Stimulated activated CD8-positive, alpha-beta memory T cell treated with anti-CD3 and anti-CD28 coated beads, Interleukin-4, amount 100 ng/mL, for 24 hours (primary cell): Measurements from ENCODE around the gene NMRK1.

Experiments
- DNase-seq: peaks from one replicate; pipeline ENCODE4 v3.0.0-alpha.2; 2020; ENCODE audit warnings: low read depth

Gene NMRK1

GRCh38 chr9:75101004-75101588 lies 13.1 kb upstream of the NMRK1 start:
- DNase-seq: no peak

GRCh38 chr9:75096796-75097195 lies 8.8 kb upstream of the NMRK1 start:
- DNase-seq: no peak

- no peak for DNase-seq
These were observed 4.8 kb upstream of the NMRK1 start for GRCh38 chr9:75092766-75093165.

DNA sequence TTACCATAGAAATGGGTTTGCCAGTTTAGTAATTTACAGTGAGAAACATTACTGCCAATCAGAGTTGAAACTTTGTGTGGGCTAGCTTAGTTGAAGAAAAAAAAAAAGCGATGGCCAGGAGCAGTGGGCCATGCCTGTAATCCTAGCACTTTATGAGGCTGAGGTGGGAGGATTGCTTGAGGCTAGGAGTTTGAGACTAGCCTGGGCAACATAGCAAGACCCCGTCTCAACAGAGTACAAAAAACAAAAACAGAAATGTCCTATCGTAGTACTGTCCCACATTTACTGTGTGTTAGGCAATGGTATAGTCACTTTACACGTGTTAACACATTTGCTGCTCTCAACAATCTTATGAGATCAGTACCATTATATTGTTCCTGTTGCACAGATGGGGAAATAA lies 2.6 kb upstream of the NMRK1 start:
- DNase-seq: no peak

GRCh38 chr9:75089373-75089766 lies 1.4 kb upstream of the NMRK1 start:
- no peak for DNase-seq

DNA sequence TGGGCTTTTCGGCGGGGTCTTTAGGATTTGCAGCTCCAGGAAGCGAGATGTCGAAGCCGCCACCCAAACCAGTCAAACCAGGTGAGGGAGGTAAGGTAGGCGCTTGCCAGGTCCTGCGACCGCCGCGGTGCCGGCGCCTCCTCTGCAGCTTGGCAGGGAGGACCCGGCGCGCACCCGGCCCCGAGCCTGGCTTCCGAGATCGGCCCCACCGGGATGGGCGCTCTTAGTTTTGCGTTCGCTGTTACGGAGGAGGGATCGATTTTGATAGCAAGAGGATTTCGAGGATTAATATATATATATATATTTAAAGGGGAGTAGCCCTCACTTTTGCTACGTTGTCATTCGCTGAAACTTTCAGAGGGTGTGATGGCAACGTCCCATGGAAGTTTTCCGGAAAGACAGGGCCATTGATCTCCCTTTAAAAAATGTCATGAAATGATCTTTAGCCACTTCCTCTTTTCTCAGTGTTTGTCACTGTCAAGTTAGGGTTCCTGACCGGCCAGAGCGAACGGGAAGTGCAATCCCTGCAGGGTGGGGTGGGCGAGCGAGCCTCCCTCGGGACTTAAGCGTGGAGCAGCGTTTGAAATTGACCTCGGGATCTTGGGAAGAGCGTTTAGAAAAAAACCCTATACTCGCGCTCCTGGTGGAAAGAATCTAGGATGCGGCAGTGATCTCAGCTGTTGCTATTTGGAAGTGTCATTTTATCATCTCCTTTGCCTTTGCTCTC lies 854 bp upstream of the NMRK1 start:
- DNase-seq: peak; percentile 33

DNA sequence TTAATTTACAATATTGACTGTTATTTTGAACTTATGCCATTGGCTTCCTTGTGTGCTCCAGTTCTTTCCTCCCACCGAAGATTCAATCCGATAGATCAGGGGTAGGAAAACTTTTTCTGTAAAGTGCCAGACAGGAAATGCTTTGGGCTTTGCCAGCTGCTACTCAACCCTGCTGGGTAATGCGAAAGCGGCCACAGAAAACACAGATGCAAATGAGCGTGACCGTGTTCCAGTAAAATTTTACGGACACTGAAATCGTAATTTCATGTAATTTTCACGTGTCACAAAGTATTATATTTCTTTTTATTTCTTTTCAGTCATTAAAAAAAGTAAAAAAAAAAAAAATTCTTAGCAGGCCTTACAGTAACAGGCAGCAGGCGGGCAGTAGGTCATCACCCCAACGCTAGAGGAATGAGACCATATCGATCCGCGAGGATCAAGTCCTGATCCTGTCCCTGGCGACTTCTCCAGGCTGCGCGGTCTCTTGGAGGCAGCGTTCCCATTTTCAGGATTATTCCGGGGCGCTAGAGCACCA lies 599 bp downstream of the NMRK1 start:
- DNase-seq: no peak

DNA sequence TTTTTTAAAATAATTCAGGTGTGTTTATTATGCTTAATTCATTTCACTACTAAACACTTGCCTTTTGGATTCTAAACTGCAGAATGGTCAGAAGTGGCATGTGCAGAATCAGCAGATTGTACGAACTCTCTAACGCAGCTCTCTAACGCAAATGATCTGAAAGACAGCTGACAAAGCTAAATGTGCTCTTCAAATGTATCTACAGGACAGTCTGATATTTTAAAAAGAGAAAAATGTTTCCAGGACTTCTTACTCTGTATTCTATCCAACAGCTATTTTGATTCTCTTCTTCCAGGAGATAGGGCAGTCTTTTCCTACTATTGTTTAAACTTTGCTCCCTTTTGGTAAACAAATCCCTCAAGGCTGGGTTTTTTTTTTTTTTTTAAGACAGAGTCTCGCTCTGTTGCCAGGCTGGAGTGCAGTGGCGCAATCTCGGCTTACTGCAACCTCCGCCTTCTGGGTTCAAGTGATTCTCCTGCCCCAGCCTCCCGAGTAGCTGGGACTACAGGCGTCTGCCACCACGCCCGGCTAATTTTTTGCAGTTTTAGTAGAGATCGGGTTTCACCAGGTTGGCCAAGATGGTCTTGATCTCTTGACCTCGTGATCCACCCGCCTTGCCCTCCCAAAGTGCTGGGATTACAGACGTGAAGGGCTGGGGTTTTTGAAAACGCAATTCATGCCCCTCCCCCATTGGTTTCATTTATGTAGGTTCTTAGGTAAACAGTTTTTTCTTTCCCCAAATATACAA lies 1.2 kb downstream of the NMRK1 start:
- no peak for DNase-seq

DNA sequence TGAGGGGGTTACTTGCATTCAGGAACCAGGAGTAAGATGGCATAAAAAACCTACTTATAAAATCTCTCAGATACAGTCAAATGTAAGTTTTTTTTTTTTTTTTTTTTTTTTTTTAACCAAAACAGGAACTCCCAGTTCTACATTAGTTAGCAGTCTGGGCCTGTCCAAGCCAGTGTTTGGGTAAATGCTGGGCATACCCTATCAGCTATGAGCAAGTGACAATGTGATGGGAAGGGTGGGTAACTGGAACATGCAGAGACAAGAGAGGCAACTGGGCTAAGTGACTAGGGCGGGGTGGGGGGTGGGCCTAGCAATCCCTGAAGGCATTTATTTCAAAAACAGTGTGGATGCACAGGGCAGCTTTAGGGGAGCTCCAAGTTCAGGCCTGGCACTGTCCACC lies 2.3 kb downstream of the NMRK1 start:
- DNase-seq: no peak

DNA sequence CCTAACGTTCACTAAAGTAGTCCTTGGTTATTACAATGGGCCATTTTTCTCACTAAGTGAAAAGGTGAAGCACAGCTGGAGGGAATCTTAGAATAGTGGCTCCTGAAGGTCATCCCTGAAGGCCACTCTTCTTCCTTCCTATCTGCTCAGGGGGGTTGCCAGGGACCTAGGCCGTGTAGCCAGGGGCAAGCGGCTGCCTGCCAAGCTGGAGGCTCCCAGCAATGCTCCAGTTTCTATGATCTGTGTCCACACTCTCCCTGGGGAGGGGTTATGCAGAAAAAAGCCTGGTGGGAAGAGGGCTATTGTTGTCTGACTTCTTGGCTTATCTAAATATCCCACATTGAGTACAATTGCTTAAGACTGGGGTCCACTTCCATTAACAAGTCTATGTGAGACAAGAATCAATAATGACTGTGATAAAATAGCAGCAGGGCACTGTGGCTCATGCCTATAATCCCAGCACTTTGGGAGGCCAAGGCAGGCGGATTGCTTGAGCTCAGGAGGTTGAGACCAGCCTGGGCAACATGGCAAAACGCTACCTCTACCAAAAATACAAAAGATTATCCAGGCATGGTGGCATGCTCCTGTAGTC lies 3.8 kb downstream of the NMRK1 start:
- DNase-seq: no peak

DNA sequence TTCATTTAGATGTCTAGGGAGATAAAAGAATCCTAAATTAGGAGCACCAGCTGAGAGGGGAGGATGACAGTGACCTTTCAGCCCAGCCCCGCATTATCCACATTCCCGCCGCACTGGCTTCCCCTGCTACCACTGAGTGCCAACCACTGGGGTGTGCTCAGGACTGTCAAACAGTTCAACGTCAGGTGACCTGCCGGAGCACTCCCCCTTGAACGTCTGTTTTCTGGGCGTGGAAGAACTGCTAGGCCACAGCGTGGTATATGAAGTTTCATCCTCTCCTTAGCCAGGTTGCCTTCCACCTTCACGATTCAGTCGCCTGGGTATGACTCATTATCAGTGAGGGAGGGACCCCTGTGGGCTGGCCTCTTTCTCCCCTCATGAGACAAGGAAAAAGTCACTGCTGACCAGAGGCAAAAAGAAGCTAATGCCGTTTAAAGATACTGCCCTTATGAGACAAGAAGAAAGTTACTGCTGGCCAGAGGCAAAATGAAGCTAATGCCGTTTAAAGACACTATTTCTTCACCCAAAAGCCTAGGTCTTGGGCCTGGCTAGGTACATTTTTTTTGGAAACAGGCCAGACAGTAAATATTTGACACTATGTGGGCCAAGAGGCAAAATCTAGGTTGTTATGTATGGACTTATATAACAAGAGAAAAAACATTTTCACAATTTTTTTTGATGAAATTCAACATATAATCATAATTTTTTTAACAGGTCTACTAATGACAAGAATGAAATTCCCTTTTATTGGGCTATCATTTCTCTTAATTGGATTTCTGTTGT lies 4.6 kb downstream of the NMRK1 start:
- no peak for DNase-seq

- DNase-seq: no peak
These were observed 6.3 kb downstream of the NMRK1 start for GRCh38 chr9:75081632-75082031.

DNA sequence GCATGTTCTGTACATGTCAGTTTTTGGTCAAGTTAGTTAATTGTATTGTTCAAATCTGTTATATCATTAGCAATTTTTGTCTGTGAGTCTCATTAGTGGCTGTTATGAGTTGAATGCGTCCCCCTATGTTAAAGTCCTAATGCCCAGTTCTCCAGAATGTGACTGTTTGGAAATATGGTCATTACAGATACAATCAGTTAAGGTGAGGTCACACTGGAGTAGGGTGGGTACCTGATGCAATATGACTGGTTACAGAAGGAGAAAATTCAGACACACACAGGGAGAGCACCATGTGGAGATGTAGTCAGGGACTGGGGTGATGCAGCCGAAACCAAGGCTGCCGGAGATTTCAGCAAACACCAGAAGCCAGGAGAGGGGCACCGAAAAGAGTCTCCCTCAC lies 15.1 kb downstream of the NMRK1 start:
- no peak for DNase-seq

DNA sequence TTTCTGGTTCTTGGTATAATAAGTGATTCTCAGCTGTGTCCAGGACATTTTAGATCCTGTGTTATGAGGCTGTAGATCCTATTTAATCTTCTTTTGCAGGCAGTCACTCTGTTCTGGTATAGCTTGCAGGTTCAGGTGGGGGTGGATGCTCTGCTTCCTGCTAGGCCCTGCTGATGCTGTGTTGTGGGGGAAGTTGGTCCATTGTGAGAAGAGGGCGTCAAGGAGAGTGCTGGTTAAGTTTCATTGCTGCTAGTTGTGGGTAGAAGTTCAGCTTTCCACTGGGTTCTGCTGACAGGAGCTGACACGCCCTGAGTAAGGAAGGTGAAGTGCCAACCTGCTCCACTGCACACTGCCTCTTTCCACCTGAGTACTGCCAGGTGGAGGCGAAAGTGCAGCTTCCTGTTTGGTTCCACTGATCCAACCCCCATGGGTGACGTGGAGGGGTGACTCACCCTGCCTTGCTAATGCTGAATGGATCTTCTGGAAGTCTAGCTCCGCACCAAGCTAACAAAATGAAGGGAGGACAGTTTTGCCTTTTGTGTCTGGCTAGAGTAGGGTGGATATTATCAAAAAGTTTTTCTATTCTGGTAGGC lies 16.3 kb downstream of the NMRK1 start:
- DNase-seq: no peak

DNA sequence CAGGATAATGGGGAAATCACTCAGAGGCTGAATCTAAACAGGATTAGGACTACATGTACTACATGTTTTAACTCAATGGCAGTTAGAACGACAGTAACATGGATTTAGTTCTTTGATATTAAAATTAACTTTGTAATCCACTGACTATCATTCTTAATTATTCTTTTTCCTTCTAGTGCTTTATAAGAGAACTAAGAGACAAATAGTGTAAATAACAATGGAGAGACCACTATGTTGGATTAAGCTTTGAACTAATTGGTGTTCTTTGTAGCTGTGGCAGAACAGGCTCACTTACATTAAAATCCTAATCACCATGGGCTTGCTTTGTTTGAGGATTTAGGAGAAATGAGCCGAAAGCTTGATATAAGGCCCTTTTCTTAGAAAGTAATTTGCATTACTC lies 18.8 kb downstream of the NMRK1 start:
- no peak for DNase-seq

DNA sequence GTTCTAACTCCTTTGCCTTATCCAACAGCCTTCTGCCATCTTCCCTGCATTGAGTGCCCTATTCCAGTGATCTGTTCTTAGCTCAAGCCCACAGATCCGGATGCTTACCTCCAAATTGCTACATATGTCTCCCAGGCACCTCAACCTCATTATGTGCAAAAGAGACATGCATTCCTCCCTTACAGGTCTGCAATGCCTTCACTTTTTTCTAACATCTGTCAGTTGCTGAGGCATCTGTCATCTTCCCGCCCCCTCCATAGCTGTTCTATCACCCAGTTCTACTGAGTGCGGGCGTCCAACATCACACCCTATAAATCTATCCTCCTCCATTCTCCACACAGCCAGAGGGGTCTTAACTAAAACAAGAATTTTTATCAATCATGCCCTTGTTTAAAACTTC lies 20.1 kb downstream of the NMRK1 start:
- no peak for DNase-seq

GRCh38 chr9:75065510-75065909 lies 22.4 kb downstream of the NMRK1 start:
- DNase-seq: no peak

GRCh38 chr9:75064307-75065025 lies 23.5 kb downstream of the NMRK1 start:
- no peak for DNase-seq

- DNase-seq: no peak
These were observed 24.2 kb downstream of the NMRK1 start for GRCh38 chr9:75063556-75064305.

- DNase-seq: no peak
These were observed 26.8 kb downstream of the NMRK1 start for GRCh38 chr9:75061169-75061568.
